DMS114 treated with DMSO at 0.1 percent for 48 hours (cell line): ENCODE data around the gene CPLX3.
"Not testable (repeated sequence)": the region's sequence is repeated elsewhere in the genome, so short reads cannot be mapped to it uniquely, and the experiment has no call there.

Source experiments
- DNase-seq: peaks from one replicate; lab custom pipeline; 2025; ENCODE audit not compliant: unreplicated experiment; lab: John Stamatoyannopoulos, UW

CPLX3 gene, protein sequence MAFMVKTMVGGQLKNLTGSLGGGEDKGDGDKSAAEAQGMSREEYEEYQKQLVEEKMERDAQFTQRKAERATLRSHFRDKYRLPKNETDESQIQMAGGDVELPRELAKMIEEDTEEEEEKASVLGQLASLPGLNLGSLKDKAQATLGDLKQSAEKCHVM

DNA sequence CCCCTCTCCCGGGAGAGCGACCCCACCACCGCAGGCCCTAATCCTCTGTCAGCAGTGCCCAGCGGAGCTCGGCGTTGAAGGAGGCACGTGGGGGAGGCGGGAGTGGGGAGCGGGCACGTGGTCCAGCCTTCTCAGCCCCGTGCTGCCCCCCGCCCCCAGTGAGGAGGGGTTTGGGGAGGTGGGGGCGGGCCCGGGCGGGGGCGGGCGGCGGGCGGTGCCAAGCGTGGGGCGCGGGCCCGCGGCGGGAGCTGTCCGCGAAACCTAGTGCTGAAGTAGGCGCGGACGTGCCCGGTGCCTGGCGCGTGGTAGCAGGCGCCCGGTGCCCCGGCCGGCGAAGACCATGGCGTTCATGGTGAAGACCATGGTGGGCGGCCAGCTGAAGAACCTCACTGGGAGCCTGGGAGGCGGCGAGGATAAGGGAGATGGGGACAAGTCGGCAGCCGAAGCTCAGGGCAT, at the start of gene CPLX3:
CPLX3 (plus strand) TSS at position 264 of the 456 bp plus-strand sequence; CDS start at position 341, 77 bp downstream.
- no peak for DNase-seq

- DNase-seq: no peak
Observed at GRCh38 chr15:74776821-74777768, 49.3 kb upstream of the CPLX3 start.

DNA sequence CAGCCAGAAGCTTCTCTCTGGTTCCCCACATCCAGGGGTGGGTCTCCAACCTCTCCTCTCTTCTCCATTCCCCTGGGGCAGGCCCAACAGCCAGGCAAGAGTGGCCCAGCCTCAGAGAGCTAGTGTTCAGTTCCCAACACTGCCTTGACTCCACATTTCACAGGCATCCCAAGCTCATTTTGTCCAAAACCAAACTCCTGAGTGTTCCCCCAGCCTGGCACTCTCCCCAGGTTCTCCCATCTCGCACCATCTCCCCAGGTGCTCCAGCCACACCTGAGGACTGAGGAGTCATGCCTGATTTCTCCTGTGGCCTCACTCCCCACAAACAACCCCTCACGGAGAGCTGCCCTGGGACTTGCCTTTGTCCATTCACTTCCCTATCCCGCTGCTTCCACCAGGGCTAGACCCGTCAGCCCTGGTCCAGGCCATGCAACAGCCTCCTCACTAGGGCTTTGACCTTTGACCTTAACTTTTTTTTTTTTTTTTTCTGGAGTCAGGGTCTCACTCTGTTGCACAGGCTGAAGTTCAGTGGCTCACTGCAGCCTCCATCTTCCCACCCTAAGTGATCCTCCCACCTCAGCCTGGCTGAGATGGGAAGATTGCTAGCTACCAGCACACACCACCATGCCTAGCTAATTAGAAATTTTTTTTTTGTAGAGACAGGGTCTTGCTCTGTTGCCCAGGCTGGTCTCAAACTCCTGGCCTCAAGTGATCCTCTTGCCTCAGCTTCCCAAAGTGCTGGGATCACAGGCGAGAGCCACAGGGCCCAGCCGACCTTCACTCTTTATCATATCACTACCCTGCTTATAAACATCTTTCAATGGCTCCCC, 48.4 kb upstream of the CPLX3 start:
- DNase-seq: no peak

DNA sequence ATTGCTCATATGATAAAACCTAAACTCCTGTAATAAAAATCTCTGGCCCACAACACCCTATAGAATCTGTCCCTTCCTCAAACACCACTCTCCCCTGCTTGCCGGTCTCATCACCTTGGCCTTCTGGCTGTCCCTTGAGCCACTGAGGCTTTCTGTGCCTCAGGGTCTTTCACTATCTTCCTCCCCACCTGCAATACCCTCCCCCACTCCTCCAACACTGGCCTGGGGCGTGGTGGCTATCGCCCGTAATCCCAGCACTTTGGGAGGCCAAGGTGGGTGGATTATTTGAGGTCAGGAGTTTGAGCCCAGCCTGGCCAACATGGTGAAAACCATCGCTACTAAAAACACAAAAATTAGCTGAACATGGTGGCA, 47.8 kb upstream of the CPLX3 start:
- DNase-seq: no peak

- no peak for DNase-seq
Observed at GRCh38 chr15:74779162-74779648, 47.2 kb upstream of the CPLX3 start.

GRCh38 chr15:74780523-74781430, 45.6 kb upstream of the CPLX3 start:
- DNase-seq: no peak

- DNase-seq: peak; percentile 48
Observed at GRCh38 chr15:74781431-74782258, 44.8 kb upstream of the CPLX3 start, which contains the start of gene CSK. TSS of gene CSK (plus strand) at chr15:74782080. CDS start at chr15:74798298, 16,218 bp downstream.

DNA sequence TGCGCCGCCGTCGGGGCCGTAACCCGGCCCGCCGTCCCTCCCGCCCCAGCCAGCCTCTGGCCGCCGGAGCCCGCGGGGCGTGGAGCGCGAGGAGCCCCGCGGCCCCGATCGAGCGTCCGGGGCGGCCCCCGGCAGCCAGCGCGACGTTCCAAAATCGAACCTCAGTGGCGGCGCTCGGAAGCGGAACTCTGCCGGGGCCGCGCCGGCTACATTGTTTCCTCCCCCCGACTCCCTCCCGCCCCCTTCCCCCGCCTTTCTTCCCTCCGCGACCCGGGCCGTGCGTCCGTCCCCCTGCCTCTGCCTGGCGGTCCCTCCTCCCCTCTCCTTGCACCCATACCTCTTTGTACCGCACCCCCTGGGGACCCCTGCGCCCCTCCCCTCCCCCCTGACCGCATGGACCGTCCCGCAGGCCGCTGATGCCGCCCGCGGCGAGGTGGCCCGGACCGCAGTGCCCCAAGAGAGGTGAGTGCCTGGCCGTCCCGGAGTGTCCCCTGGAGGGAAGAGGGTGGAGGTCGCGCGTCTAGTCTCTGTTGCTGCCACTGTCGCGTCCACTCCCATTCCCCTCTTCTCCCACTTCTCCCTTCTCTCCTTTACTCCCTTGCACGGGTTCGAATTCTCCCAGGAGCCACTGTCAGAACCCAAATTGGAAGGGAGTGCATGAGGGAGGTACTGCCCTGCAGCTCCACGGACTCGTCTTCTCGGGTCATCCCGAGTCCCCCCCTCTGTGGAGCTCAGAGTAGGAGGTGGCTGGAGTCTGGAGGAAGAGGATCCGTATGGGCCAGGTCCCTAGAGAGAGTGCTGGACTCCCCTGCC, 44.0 kb upstream of the CPLX3 start:
- no peak for DNase-seq

DNA sequence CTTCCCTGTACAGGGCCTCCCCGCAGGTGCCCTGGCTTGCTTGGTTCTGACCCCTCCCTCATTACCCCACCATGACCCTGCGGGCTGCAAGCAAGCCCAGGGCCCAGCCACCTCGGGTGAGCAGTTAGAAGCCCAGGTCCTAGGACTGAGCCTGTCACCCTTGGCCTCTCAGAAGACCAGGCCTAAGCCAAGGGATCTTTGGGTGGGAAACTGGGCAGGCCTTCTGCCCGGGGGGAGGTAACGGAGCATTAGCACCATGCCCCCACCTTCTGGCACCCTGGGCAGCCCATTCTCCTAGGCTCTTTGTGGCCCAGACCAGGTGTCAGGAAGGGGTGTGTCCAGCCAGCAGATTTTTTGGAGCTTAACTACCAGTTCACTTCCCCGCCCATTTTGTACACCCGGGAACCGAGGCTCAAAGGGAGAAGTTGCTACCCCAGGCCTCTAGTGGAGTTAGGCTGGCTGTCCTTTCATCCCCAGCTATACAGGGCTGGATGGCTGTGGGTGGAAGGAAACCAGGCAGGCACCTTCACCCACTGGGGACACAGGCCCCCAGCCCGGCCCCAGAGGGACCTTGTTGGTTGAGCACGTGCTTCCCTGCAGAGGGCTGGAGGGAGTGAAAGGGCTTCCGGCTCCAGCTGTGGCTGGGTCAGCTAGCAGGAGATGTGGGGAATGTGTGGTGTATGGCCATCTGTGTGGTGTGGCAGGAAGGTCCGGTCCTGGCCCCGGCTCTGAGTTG, 43.2 kb upstream of the CPLX3 start:
- no peak for DNase-seq

DNA sequence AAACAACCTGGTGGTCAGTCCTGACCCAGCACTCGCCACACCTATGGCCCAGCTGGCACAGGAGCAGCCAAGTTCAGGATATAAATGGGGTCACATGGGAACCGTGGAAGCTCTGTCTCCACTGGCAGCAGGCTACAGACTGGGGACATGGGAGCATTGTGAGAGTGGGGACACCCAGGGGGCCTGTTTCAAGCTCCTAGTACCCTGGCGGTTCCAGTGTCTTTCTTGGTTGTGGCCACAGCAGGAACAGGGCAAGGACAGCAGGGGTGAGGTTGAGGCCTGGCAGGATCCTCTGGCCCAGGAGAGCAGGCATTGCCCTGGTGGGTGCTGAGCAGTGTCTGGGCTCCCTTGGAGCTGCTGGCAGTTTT, 42.6 kb upstream of the CPLX3 start:
- no peak for DNase-seq

GRCh38 chr15:74784426-74785193, 41.8 kb upstream of the CPLX3 start:
- no peak for DNase-seq

DNA sequence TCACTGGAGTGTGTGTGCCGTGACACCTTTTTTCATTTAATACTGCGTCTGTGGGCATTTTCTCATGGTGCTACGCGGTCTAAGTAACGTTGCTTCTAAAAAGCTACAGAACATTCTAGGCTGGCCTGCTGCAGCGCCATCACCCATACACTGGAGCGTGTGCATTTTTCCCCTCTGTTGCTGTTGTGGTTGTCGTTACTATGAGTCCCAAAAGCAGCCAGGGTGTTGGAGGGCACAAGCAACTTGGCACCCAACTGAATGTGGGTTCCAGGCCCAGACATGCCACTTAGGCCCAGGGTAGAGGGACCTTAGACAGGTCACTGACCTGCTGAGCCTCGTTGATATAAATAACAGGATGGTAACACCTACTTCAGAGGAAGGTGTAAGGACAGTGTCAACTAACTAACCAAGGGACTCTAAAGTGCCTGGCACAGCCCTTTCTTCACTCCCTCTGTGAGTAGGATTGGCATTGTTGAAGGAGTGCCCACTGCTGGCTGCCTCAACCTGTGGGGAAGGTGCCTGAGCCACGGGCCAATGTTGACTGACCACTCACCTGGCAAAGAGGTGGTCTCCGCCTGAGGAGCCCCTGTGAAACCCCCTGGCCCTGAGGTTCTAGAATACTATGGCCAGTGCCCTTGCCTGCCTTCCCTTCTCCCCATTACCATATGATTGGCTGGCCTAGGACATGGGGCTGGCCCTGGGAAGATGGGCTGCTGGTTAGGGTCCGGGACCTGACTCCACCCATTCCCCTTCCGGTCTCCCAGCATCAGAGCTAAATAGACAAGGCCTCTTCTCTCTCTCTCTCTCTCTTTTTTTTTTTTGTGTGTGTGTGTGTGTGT, 41.0 kb upstream of the CPLX3 start:
- no peak for DNase-seq

- not testable (repeated sequence) for DNase-seq
Observed at GRCh38 chr15:74786081-74786480, 40.3 kb upstream of the CPLX3 start.

DNA sequence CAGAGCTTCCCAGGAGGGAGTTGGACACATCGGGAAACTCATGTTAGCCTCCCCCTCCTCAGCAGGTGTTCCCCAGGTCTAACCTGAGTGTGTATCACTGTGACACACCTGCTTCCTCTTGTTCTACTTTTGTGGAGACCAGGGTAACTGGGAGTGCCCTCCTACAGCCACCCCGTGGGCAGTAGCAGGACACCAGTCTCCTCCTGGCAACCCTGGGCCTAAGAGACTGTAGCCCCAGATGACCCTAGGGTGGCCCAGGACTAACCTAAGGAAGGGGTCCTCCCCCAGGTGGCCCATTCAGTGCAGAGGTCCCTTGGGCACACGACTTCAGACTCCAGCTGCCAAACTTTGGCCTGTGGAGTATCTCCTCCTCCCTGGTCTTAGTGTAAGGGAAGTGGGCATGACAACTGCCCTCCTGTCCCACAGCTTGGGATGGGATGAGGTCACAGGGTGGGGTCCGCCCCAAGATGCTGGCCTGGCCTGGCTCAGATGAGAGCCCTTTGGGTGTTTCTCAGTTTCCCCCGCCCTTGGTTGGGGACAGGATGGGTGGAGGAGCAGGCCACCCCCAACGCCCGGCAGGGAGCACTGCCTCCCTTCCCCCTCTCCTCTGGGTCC, 39.8 kb upstream of the CPLX3 start:
- DNase-seq: no peak

DNA sequence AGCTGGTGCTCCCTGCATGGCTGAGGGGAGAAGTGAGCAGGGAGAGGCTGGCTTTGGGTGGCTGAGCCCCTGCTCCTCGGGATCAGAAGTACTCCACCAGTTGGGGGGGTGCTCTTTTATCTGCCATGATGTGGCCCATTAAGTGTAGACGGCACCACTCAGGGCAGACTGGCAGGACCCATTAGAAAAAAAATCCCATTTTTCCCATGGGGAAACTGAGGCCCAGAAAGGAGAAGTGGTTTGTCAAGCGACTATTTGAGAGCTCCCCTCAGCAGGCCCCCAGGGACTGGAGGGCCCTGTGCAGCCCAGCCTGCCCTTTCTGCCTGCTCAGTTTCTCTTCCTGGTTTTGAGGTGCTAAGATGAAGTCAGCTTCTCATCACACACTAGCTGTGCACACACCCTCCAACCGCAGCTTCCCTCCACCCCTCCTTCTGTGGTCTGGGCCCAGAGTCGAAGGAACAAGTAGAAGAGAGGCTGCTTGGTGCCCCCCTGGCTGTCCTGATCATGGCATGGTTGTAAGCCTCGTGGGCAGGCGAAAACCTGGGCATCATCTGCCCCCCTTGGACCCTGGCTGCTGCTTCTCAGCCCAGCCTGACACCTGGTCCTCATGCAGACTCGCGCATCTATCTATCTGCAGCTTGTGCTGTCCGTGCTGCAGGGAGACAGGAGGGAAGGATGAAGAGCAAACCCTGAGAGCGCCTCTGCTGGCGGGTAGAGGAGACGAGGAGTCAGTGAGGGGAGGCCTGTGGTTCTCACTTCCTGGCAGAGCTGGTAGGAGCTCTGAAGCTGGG, 39.0 kb upstream of the CPLX3 start:
- peak; percentile 65 for DNase-seq
